Hepatocyte (in vitro differentiated cells): ENCODE results near the gene LSM10. TPM values are rescaled to one million over a fixed set of nuclear protein-coding genes. Genes with fewer than 3 reads are reported as not detected.

ENCODE experiments used
- DNase-seq: peaks from one replicate; pipeline ENCODE4 v3.0.0-alpha.2; 2016; ENCODE audit warnings: low spot score
- H2AFZ ChIP-seq: fragments of 200-600 bp; sonication (generic); 2 replicates; pipeline ENCODE4 v1.6.0; 2016; ENCODE audit warnings: antibody characterized with exemption, mild to moderate bottlenecking
- H3K27ac ChIP-seq: fragments of 200-600 bp; sonication (generic); 2 replicates; pipeline ENCODE4 v1.5.1; 2016; ENCODE audit warnings: mild to moderate bottlenecking
- H3K27me3 ChIP-seq: fragments of 200-600 bp; sonication (generic); 2 replicates; pipeline ENCODE4 v1.6.1; 2016
- H3K36me3 ChIP-seq: fragments of 200-600 bp; sonication (generic); replicated peaks from 2 replicates; pipeline ENCODE4 v1.5.1; 2016; ENCODE audit warnings: low read depth; ENCODE audit not compliant: insufficient read depth
- H3K4me1 ChIP-seq: fragments of 200-600 bp; sonication (generic); 2 replicates; pipeline ENCODE4 v1.5.1; 2016; ENCODE audit warnings: mild to moderate bottlenecking, moderate library complexity; ENCODE audit not compliant: insufficient read depth
- H3K4me2 ChIP-seq: fragments of 200-600 bp; sonication (generic); 2 replicates; pipeline ENCODE4 v1.6.0; 2016
- H3K4me3 ChIP-seq: fragments of 200-600 bp; sonication (generic); 2 replicates; pipeline ENCODE4 v1.5.1; 2016; ENCODE audit warnings: mild to moderate bottlenecking
- H3K79me2 ChIP-seq: fragments of 200-600 bp; sonication (generic); 2 replicates; pipeline ENCODE4 v1.6.0; 2017; ENCODE audit warnings: mild to moderate bottlenecking
- H3K9me2 ChIP-seq: fragments of 200-600 bp; sonication (generic); replicated peaks from 2 replicates; pipeline ENCODE4 v1.6.0; 2017; ENCODE audit warnings: mild to moderate bottlenecking; ENCODE audit not compliant: insufficient read depth
- H3K9me3 ChIP-seq: fragments of 200-600 bp; sonication (generic); 2 replicates; pipeline ENCODE4 v1.5.1; 2016; ENCODE audit warnings: low read depth, mild to moderate bottlenecking
- H4K20me1 ChIP-seq: fragments of 200-600 bp; sonication (generic); 2 replicates; pipeline ENCODE4 v1.6.0; 2016; ENCODE audit warnings: mild to moderate bottlenecking; ENCODE audit not compliant: insufficient read depth, poor library complexity, severe bottlenecking
- EZH2 ChIP-seq: fragments of 200-600 bp; sonication (generic); IDR thresholded peaks from 2 replicates; pipeline ENCODE4 v1.6.1; 2016; ENCODE audit warnings: antibody characterized with exemption, mild to moderate bottlenecking, borderline replicate concordance
- EZH2phosphoT487 ChIP-seq: fragments of 200-600 bp; sonication (generic); IDR thresholded peaks from one replicate; pipeline ENCODE4 v1.6.1; 2018; ENCODE audit warnings: antibody characterized with exemption, mild to moderate bottlenecking, low read depth, moderate library complexity; ENCODE audit not compliant: unreplicated experiment, severe bottlenecking
- WGBS: methylation state at CpG from one replicate; pipeline ENCODE4 v1.1.6; 2016; ENCODE audit warnings: low lambda C conversion rate; ENCODE audit errors: missing lambda C conversion rate; 5-methylcytosine and 5-hydroxymethylcytosine counted together
- polyA plus RNA-seq: library from polyadenylated mRNA; unstranded; fragments of >200 nt; fragmentation: Nextera tagmentation; extraction: Ambion mirVana; gene quantifications from 2 replicates; pipeline ENCODE4 v1.2.1, GENCODE V29; 2016
- total RNA-seq: library from RNA; depleted of rRNA; stranded (reverse); fragments of >200 nt; gene quantifications from 2 replicates; pipeline ENCODE4 v1.2.3, GENCODE V29; 2014
- TF ChIP-seq, protein P1 (sequence below): fragments of 200-600 bp; sonication (generic); IDR thresholded peaks from 2 replicates; pipeline ENCODE4 v1.5.1; 2016; ENCODE audit warnings: antibody characterized with exemption, mild to moderate bottlenecking; ENCODE audit not compliant: poor library complexity

Gene LSM10
- total and polyA plus RNA-seq, 2 experiments from 2014 or later: 9.4 to 63.9 TPM

GRCh38 chr1:36420409-36420808 lies 22.7 kb upstream of the LSM10 start:
- Histone ChIP-seq H3K4me3 (no peak overlapping the region), H3K79me2 (no peaks in the 10 kb centered on the region), H3K27ac (no peak overlapping the region), H4K20me1 (no peaks in the 10 kb centered on the region), H3K9me3 (no peaks in the 10 kb centered on the region), H2AFZ (no peak overlapping the region), H3K27me3 (no peaks in the 10 kb centered on the region), H3K36me3 (no peaks in the 10 kb centered on the region), H3K9me2 (no peaks in the 10 kb centered on the region), H3K4me1 (no peaks in the 10 kb centered on the region), H3K4me2 (no peak overlapping the region)
- WGBS: 79% methylated on average over 5 of the region's 5 CpGs
- no peak for DNase-seq
- no peak for TF ChIP-seq EZH2phosphoT487

- Histone ChIP-seq H3K4me2 (no peak overlapping the region), H3K9me2 (no peaks in the 10 kb centered on the region), H4K20me1 (no peaks in the 10 kb centered on the region), H3K27ac (no peak overlapping the region), H3K9me3 (no peaks in the 10 kb centered on the region), H2AFZ (no peak overlapping the region), H3K4me1 (no peaks in the 10 kb centered on the region), H3K79me2 (no peaks in the 10 kb centered on the region), H3K4me3 (no peak overlapping the region), H3K27me3 (no peaks in the 10 kb centered on the region), H3K36me3 (no peaks in the 10 kb centered on the region)
- TF ChIP-seq, protein P1, sequence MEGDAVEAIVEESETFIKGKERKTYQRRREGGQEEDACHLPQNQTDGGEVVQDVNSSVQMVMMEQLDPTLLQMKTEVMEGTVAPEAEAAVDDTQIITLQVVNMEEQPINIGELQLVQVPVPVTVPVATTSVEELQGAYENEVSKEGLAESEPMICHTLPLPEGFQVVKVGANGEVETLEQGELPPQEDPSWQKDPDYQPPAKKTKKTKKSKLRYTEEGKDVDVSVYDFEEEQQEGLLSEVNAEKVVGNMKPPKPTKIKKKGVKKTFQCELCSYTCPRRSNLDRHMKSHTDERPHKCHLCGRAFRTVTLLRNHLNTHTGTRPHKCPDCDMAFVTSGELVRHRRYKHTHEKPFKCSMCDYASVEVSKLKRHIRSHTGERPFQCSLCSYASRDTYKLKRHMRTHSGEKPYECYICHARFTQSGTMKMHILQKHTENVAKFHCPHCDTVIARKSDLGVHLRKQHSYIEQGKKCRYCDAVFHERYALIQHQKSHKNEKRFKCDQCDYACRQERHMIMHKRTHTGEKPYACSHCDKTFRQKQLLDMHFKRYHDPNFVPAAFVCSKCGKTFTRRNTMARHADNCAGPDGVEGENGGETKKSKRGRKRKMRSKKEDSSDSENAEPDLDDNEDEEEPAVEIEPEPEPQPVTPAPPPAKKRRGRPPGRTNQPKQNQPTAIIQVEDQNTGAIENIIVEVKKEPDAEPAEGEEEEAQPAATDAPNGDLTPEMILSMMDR: no peak
- no peak for TF ChIP-seq EZH2phosphoT487
- no peak for TF ChIP-seq EZH2
- no peak for DNase-seq
- 85% methylated on average over 4 of the region's 4 CpGs for WGBS
Observed at GRCh38 chr1:36419569-36419968, 21.9 kb upstream of the LSM10 start.

DNA sequence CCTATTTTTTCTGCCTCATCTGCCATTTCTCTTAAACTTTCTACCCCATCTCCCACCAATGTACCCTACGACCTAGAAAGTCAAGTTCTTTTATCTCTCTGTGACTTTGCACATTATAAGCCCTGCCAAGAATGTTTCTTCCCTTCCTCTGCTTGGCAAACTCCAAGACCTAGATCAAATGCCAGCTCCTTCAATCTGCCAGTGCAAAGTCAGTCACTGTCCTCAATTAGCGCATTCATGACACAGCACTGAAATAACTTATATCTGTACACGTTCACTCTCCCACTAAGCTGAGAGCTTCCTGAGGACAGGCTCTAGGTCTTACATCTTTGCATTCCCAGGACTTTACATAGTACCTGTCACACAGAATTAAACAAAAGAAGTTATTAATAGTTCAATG lies 21.4 kb upstream of the LSM10 start:
- Histone ChIP-seq H3K9me2 (no peaks in the 10 kb centered on the region), H3K36me3 (no peaks in the 10 kb centered on the region), H3K27ac (no peak overlapping the region), H3K79me2 (no peaks in the 10 kb centered on the region), H3K4me1 (no peaks in the 10 kb centered on the region), H2AFZ (no peak overlapping the region), H3K4me2 (no peak overlapping the region), H4K20me1 (no peaks in the 10 kb centered on the region), H3K9me3 (no peaks in the 10 kb centered on the region), H3K4me3 (no peak overlapping the region), H3K27me3 (no peaks in the 10 kb centered on the region)
- no peak for DNase-seq
- WGBS: 92% methylated on average over 3 of the region's 3 CpGs
- no peak for TF ChIP-seq EZH2phosphoT487
- TF ChIP-seq, protein P1: no peak
- no peak for TF ChIP-seq EZH2

GRCh38 chr1:36417931-36418330 lies 20.2 kb upstream of the LSM10 start:
- H3K9me3 ChIP-seq: no peaks in the 10 kb centered on the region
- H4K20me1 ChIP-seq: no peaks in the 10 kb centered on the region
- 88% methylated on average over 9 of the region's 9 CpGs for WGBS
- no peaks in the 10 kb centered on the region for H3K36me3 ChIP-seq
- no peaks in the 10 kb centered on the region for H3K27me3 ChIP-seq
- no peaks in the 10 kb centered on the region for H3K4me1 ChIP-seq
- H3K9me2 ChIP-seq: no peaks in the 10 kb centered on the region
- H2AFZ ChIP-seq: no peak overlapping the region
- H3K27ac ChIP-seq: no peak overlapping the region
- TF ChIP-seq EZH2phosphoT487 (no peak), EZH2 (no peak)
- TF ChIP-seq, protein P1: no peak
- no peak for DNase-seq
- H3K79me2 ChIP-seq: no peaks in the 10 kb centered on the region
- H3K4me2 ChIP-seq: no peak overlapping the region
- H3K4me3 ChIP-seq: no peak overlapping the region
